K562 (cell line): Measurements from ENCODE around the gene CTSS. TPM values are rescaled to one million over a fixed set of nuclear protein-coding genes. Genes with fewer than 3 reads are reported as not detected.

Experiments used
- ADNP ChIP-seq: fragments of 200-800 bp; sonication (Bioruptor generic); IDR thresholded peaks from 2 replicates; pipeline ENCODE4 v1.6.1; 2016; ENCODE audit warnings: missing genetic modification characterization, missing compliant biosample characterization
- ATF7 ChIP-seq: fragments of 450-650 bp; IDR thresholded peaks from 2 replicates; pipeline ENCODE4 v1.7.1; 2014; ENCODE audit warnings: mild to moderate bottlenecking, moderate library complexity
- CHD2 ChIP-seq: IDR thresholded peaks from 2 replicates; pipeline ENCODE4 v1.6.1; 2011; ENCODE audit warnings: low read depth, low read length
- ETV1 ChIP-seq: fragments of 450-650 bp; conservative IDR thresholded peaks from 2 replicates; pipeline ENCODE4 v1.6.1; 2016; ENCODE audit warnings: missing genetic modification characterization, control low read depth, low read depth, missing compliant biosample characterization
- FOXP1 ChIP-seq: sonication (generic); formaldehyde crosslinking; IDR thresholded peaks from 2 replicates; pipeline ENCODE4 v1.8.0; 2022; ENCODE audit warnings: mild to moderate bottlenecking, missing genetic modification reagents
- KDM2B ChIP-seq: fragments of 250-450 bp; sonication (Bioruptor Pico); IDR thresholded peaks from 2 replicates; pipeline ENCODE4 v1.8.0; 2021; ENCODE audit warnings: mild to moderate bottlenecking, moderate library complexity
- NRF1 ChIP-seq, 2 experiments: fragments of 450-650 bp; IDR thresholded peaks in 1 of 2; conservative IDR thresholded peaks in 1 of 2; 2 replicates each; pipeline ENCODE4 v1.6.1; 2014; ENCODE audit warnings: mild to moderate bottlenecking in 2 of 2
- PTRF ChIP-seq: fragments of 450-650 bp; IDR thresholded peaks from 2 replicates; pipeline ENCODE4 v1.6.1; 2016; ENCODE audit warnings: mild to moderate bottlenecking, missing genetic modification characterization, missing compliant biosample characterization
- RBM25 ChIP-seq: fragments of 200-400 bp; formaldehyde crosslinking; IDR thresholded peaks from 2 replicates; pipeline ENCODE4 v1.6.1; 2018; ENCODE audit warnings: low read length, low read depth, moderate library complexity; ENCODE audit not compliant: severe bottlenecking
- RCOR1 ChIP-seq, 2 experiments: IDR thresholded peaks; 2 replicates each; pipeline ENCODE4 v1.6.1; 2012; ENCODE audit warnings: low read depth in 2 of 2, low read length in 2 of 2, borderline replicate concordance in 1 of 2, improper control_type of control experiment in 1 of 2
- RFX1 ChIP-seq: fragments of 450-650 bp; IDR thresholded peaks from 2 replicates; pipeline ENCODE4 v1.6.1; 2016; ENCODE audit warnings: mild to moderate bottlenecking, moderate library complexity
- ZNF592 ChIP-seq: fragments of 450-650 bp; IDR thresholded peaks from 2 replicates; pipeline ENCODE4 v1.6.1; 2017; ENCODE audit warnings: antibody characterized with exemption, mild to moderate bottlenecking
- polyA plus RNA-seq, 8 experiments: library from polyadenylated mRNA; depleted of rRNA in 4 of 8; stranded (reverse) in 5 of 8; unstranded in 3 of 8; fragments of >200 nt; fragmentation: Nextera tagmentation in 2 of 8; fragmentation: Illumina TruSeq in 1 of 8; extraction: Ambion mirVana in 2 of 8; extraction: Trizol in 1 of 8; gene quantifications; 2 replicates each; pipeline versions ENCODE4 v1.2.1 to v1.2.3, GENCODE V29; 2011 to 2014; ENCODE audit warnings: inconsistent platforms in 1 of 8, missing spikeins in 1 of 8
- total RNA-seq, 7 experiments: library from RNA; depleted of rRNA in 6 of 7; stranded (reverse); fragments of >200 nt in 6 of 7; fragmentation: Illumina TruSeq in 2 of 7; extraction: Trizol in 2 of 7; gene quantifications; 2 replicates each; pipeline versions ENCODE4 v1.2.1 to v1.2.3, GENCODE V29; 2011 to 2021; ENCODE audit warnings: low replicate concordance in 1 of 7
- TF ChIP-seq, protein P1 (sequence below): fragments of 450-650 bp; formaldehyde crosslinking; IDR thresholded peaks from 2 replicates; pipeline ENCODE4 v1.4.0; 2020; ENCODE audit warnings: mild to moderate bottlenecking, mixed read lengths
- TF ChIP-seq, protein P2 (sequence below): sonication (generic); formaldehyde crosslinking; IDR thresholded peaks from 2 replicates; pipeline ENCODE4 v1.8.0; 2022; ENCODE audit warnings: missing genetic modification reagents, mild to moderate bottlenecking, borderline replicate concordance

CTSS gene
- total and polyA plus RNA-seq, 9 of the 15 experiments (the other 6 are each of a cell fraction or from before 2014, with no cell fraction given), result 8.6 to 24.9 (median 10.3) TPM

DNA sequence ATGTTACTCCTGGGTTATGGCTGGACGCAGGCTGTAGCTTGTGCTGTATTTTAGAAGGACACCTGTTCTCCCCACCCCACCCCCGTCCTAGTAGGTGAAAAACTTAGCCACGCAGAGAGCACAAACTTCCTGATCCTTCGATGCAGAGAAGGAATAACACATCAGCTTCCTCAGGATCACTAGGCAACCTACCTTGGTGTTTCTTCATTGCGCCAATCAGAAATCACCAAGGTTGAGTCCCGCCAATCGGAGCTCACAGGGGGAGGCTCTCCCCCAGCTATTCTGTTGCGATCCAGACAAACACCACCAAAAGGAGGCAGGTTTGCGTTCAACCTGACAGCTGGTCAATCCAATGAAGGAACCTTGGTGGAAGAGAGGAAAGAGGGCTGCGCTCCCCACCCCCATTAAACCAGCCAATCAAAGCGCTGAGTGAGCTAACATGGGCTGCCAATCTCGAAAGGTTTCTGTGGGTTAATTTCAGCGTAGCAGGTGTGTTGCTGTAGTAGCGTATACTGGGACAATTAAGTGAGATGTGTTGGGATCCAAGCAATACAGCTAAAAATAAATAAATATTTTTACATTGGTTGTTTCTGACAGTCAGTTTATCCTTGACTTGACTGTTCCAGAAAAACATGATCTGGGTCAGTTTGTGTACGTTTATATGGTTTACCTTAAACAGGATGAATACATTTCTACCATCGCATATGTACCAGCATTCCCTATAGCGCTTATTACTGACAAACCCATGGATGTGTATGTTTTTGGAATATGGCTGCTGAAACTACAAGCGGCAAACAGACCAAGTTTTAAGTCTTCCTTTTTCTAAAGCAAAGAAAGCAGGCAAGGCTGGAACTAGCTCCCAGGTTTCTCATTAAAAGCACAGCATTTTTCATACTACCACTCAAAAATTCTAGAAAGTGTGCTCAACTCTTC lies 68.3 kb downstream of the CTSS start, which contains the start of gene GOLPH3L (continued):
- TF ChIP-seq NRF1 (conservative IDR thresholded peaks at IDR 0.05 in 1 of 2, IDR thresholded peaks at IDR 0.05 in 1 of 2) (peak; percentile 71 to 76), ATF7 (peak; percentile 82), FOXP1 (CRISPR knock-in tag) (no peak), ADNP (tag) (no peak), PTRF (tag) (no peak), RBM25 (peak; percentile 95), CHD2 (peak; percentile 86), KDM2B (CRISPR knock-in tag) (no peak), RCOR1 (IDR thresholded peaks at IDR 0.05; ENCODE audit: borderline replicate concordance in 1 of 2, low read depth in 2 of 2, low read length in 2 of 2) (peak in 1 of 2 experiments; percentile 18; a peak in 1 of 4 replicates), RFX1 (peak; percentile 90), ZNF592 (no peak), ETV1 (tag) (no peak)
- TF ChIP-seq, protein P1, sequence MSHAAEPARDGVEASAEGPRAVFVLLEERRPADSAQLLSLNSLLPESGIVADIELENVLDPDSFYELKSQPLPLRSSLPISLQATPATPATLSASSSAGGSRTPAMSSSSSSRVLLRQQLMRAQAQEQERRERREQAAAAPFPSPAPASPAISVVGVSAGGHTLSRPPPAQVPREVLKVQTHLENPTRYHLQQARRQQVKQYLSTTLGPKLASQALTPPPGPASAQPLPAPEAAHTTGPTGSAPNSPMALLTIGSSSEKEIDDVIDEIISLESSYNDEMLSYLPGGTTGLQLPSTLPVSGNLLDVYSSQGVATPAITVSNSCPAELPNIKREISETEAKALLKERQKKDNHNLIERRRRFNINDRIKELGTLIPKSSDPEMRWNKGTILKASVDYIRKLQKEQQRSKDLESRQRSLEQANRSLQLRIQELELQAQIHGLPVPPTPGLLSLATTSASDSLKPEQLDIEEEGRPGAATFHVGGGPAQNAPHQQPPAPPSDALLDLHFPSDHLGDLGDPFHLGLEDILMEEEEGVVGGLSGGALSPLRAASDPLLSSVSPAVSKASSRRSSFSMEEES (CRISPR knock-in tag), result no peak
- TF ChIP-seq, protein P2, sequence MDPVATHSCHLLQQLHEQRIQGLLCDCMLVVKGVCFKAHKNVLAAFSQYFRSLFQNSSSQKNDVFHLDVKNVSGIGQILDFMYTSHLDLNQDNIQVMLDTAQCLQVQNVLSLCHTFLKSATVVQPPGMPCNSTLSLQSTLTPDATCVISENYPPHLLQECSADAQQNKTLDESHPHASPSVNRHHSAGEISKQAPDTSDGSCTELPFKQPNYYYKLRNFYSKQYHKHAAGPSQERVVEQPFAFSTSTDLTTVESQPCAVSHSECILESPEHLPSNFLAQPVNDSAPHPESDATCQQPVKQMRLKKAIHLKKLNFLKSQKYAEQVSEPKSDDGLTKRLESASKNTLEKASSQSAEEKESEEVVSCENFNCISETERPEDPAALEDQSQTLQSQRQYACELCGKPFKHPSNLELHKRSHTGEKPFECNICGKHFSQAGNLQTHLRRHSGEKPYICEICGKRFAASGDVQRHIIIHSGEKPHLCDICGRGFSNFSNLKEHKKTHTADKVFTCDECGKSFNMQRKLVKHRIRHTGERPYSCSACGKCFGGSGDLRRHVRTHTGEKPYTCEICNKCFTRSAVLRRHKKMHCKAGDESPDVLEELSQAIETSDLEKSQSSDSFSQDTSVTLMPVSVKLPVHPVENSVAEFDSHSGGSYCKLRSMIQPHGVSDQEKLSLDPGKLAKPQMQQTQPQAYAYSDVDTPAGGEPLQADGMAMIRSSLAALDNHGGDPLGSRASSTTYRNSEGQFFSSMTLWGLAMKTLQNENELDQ, result no peak
